ENCODE data around the gene MBD3L3.
"Not testable (repeated sequence)": the region's sequence is repeated elsewhere in the genome, so short reads cannot be mapped to it uniquely, and the experiment has no call there.

Gene MBD3L3

GRCh38 chr19:7063339-7063738, 4.9 kb upstream of the MBD3L3 start:
- no peak for DNase-seq

GRCh38 chr19:7059977-7060376, 1.5 kb upstream of the MBD3L3 start:
- not testable (repeated sequence) for DNase-seq

GRCh38 chr19:7056371-7056770, 2.1 kb downstream of the MBD3L3 start:
- DNase-seq, result not testable (repeated sequence)

GRCh38 chr19:7055679-7056078, 2.8 kb downstream of the MBD3L3 start:
- not testable (repeated sequence) for DNase-seq

- not testable (repeated sequence) for DNase-seq
Measured at GRCh38 chr19:7054635-7055368, 3.7 kb downstream of the MBD3L3 start.

GRCh38 chr19:7052896-7053295, 5.6 kb downstream of the MBD3L3 start:
- DNase-seq, result not testable (repeated sequence)

- not testable (repeated sequence) for DNase-seq
Measured at GRCh38 chr19:7051421-7051820, 7.1 kb downstream of the MBD3L3 start.

- DNase-seq, result not testable (repeated sequence)
Measured at GRCh38 chr19:7049021-7049420, 9.5 kb downstream of the MBD3L3 start, which contains the start of gene MBD3L2. MBD3L2 (plus strand) TSS chr19:7049321; CDS start chr19:7049374, 53 bp downstream.

- not testable (repeated sequence) for DNase-seq
Measured at GRCh38 chr19:7041563-7041962, 16.9 kb downstream of the MBD3L3 start.

- DNase-seq, result not testable (repeated sequence)
Measured at GRCh38 chr19:7040079-7040478, 18.4 kb downstream of the MBD3L3 start, which contains the start of gene MBD3L4. MBD3L4 (minus strand) TSS chr19:7040179; CDS start chr19:7040144, 35 bp downstream.

- not testable (repeated sequence) for DNase-seq
Measured at GRCh38 chr19:7030278-7030677, 28.2 kb downstream of the MBD3L3 start, which contains the start of gene MBD3L5. MBD3L5 (plus strand) TSS chr19:7030578; CDS start chr19:7030612, 34 bp downstream.

GRCh38 chr19:7028790-7029189, 29.7 kb downstream of the MBD3L3 start:
- DNase-seq, result not testable (repeated sequence)

GRCh38 chr19:7021331-7021730, 37.1 kb downstream of the MBD3L3 start, which contains the start of gene MBD3L2B:
MBD3L2B (minus strand) TSS chr19:7021431; CDS start chr19:7021397, 34 bp downstream.
- DNase-seq, result not testable (repeated sequence)

- no peak for DNase-seq
Measured at GRCh38 chr19:7018828-7019227, 39.6 kb downstream of the MBD3L3 start.

- DNase-seq, result no peak
Measured at GRCh38 chr19:7013678-7014077, 44.8 kb downstream of the MBD3L3 start.

- no peak for DNase-seq
Measured at GRCh38 chr19:7010722-7011593, 47.5 kb downstream of the MBD3L3 start.

- no peak for DNase-seq
Measured at GRCh38 chr19:7007859-7008258, 50.6 kb downstream of the MBD3L3 start.

All from NCI-H524 treated with DMSO at 0.1 percent for 48 hours (cell line).